Vagina (tissue), 2 donors: ENCODE data around the gene SEC24A. TPM values are rescaled to one million over a fixed set of nuclear protein-coding genes. Genes with fewer than 3 reads are reported as not detected.
A peak's percentile ranks its signal among the peaks of the same experiment; 100 is the strongest.
"Not testable (repeated sequence)": the region's sequence is repeated elsewhere in the genome, so short reads cannot be mapped to it uniquely, and the experiment has no call there.

Source experiments
- DNase-seq, 2 donors: peaks; one replicate each; pipeline ENCODE4 v3.0.0-alpha.2; 2017; ENCODE audit errors: extremely low spot score in 2 of 2
- H3K27ac ChIP-seq: fragments of 200-600 bp; sonication (generic); one replicate; pipeline ENCODE4 v1.5.1; 2019
- H3K27me3 ChIP-seq: fragments of 200-600 bp; sonication (generic); one replicate; pipeline ENCODE4 v1.5.1; 2019
- H3K36me3 ChIP-seq, 2 donors: fragments of 200-600 bp; sonication (generic); one replicate each; pipeline ENCODE4 v1.5.1; 2017 to 2019
- H3K4me1 ChIP-seq: fragments of 200-600 bp; sonication (generic); one replicate; pipeline ENCODE4 v1.5.1; 2019
- H3K4me3 ChIP-seq, 2 donors: fragments of 200-600 bp; sonication (generic); 1 replicate in 1 of 2; 2 replicates in 1 of 2; pipeline ENCODE4 v1.5.1; 2016 to 2019
- H3K9me3 ChIP-seq: fragments of 200-600 bp; sonication (generic); one replicate; pipeline ENCODE4 v1.5.1; 2019
- POLR2A ChIP-seq, 2 donors: fragments of 450-650 bp; IDR thresholded peaks; one replicate each; pipeline ENCODE4 v1.6.1; 2017; ENCODE audit warnings: antibody characterized with exemption in 2 of 2, mild to moderate bottlenecking in 2 of 2, moderate library complexity in 2 of 2
- POLR2AphosphoS5 ChIP-seq, 2 donors: sonication (generic); formaldehyde crosslinking; IDR thresholded peaks; one replicate each; pipeline ENCODE4 v1.9.0; 2017; ENCODE audit warnings: antibody characterized with exemption in 2 of 2, mild to moderate bottlenecking in 2 of 2, low read depth in 1 of 2; ENCODE audit not compliant: insufficient read depth in 1 of 2
- intact Hi-C: fragments of 100-400 bp; cut with DNase I; formaldehyde crosslinking; loops from one replicate; pipeline ENCODE4 v1.15.1; 2023
- total RNA-seq: library from RNA; depleted of rRNA; stranded (reverse); fragments of >200 nt; gene quantifications from one replicate; pipeline ENCODE4 v1.2.3, GENCODE V29; 2016
- TF ChIP-seq, protein P1 (sequence below), 3 experiments: fragments of 450-650 bp in 2 of 3; fragments of 200-600 bp in 1 of 3; sonication (generic) in 1 of 3; IDR thresholded peaks; one replicate each; pipeline ENCODE4 v1.5.1; 2017 to 2019; ENCODE audit warnings: antibody characterized with exemption in 3 of 3, mild to moderate bottlenecking in 2 of 3, moderate library complexity in 2 of 3

SEC24A gene
- total RNA-seq, 1 donor from 2014 or later: 11.3 TPM

DNA sequence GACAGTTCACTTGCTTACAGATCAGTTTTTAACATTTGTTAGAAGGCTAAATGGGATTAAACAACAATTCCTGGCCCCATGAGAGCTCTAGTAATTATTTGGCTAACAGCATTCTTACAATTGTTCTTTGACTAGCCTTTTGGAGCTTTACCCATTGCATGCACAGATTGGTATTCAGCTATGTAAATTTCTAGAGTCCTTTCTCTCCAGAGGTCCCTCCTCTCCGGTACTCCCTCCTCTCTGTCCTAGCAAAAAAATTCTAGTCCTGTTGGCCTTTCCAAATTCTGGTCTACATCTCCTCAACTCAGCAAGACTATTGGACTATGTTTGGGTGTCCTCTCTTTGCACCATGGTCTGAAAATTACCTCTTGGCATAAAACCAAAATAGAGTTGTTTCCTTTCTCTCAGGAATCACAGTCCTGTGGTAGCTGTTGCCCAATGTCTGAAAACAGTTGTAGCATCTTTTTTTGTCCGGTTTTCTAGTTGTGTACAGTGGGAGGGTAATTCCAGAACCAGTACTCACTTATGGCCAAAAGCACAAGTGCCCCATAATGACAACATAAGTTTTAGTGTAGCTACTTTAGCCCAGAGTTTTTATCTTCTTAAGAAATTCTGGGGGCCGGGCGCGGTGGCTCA, 34.0 kb upstream of the SEC24A start:
- Histone ChIP-seq H3K4me3 (no peak overlapping the region), H3K36me3 (peaks cover 0 to 78% of the 10 kb centered on the region in 2 donors), H3K27ac (no peak overlapping the region), H3K4me1 (no peaks in the 10 kb centered on the region), H3K27me3 (no peaks in the 10 kb centered on the region), H3K9me3 (no peaks in the 10 kb centered on the region)
- intact Hi-C loops: no loop called here
- no peak for DNase-seq
- TF ChIP-seq POLR2AphosphoS5 (IDR thresholded peaks at IDR 0.05; ENCODE audit: insufficient read depth in 1 of 2, low read depth in 1 of 2) (no peak), POLR2A (IDR thresholded peaks at IDR 0.05) (no peak)
- TF ChIP-seq, protein P1, sequence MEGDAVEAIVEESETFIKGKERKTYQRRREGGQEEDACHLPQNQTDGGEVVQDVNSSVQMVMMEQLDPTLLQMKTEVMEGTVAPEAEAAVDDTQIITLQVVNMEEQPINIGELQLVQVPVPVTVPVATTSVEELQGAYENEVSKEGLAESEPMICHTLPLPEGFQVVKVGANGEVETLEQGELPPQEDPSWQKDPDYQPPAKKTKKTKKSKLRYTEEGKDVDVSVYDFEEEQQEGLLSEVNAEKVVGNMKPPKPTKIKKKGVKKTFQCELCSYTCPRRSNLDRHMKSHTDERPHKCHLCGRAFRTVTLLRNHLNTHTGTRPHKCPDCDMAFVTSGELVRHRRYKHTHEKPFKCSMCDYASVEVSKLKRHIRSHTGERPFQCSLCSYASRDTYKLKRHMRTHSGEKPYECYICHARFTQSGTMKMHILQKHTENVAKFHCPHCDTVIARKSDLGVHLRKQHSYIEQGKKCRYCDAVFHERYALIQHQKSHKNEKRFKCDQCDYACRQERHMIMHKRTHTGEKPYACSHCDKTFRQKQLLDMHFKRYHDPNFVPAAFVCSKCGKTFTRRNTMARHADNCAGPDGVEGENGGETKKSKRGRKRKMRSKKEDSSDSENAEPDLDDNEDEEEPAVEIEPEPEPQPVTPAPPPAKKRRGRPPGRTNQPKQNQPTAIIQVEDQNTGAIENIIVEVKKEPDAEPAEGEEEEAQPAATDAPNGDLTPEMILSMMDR (IDR thresholded peaks at IDR 0.05): no peak

- H3K36me3 ChIP-seq: peaks cover 0 to 69% of the 10 kb centered on the region in 2 donors
- peaks cover 6% of the 10 kb centered on the region for H3K4me1 ChIP-seq
- H3K27me3 ChIP-seq: no peaks in the 10 kb centered on the region
- no peak overlapping the region for H3K27ac ChIP-seq
- no peak for DNase-seq
- no peak overlapping the region for H3K4me3 ChIP-seq
- TF ChIP-seq POLR2A (IDR thresholded peaks at IDR 0.05): no peak
- TF ChIP-seq, protein P1 (IDR thresholded peaks at IDR 0.05): no peak
- no peak for TF ChIP-seq POLR2AphosphoS5 (IDR thresholded peaks at IDR 0.05; ENCODE audit: insufficient read depth in 1 of 2, low read depth in 1 of 2)
- intact Hi-C loops: no loop called here
- H3K9me3 ChIP-seq: no peaks in the 10 kb centered on the region
Measured at GRCh38 chr5:134620634-134621033, 28.0 kb upstream of the SEC24A start.

GRCh38 chr5:134625559-134625958, 23.0 kb upstream of the SEC24A start:
- no peak for DNase-seq
- TF ChIP-seq, protein P1 (IDR thresholded peaks at IDR 0.05): no peak
- no peak for TF ChIP-seq POLR2A (IDR thresholded peaks at IDR 0.05)
- TF ChIP-seq POLR2AphosphoS5 (IDR thresholded peaks at IDR 0.05; ENCODE audit: insufficient read depth in 1 of 2, low read depth in 1 of 2): no peak
- H3K9me3 ChIP-seq: no peaks in the 10 kb centered on the region
- H3K4me1 ChIP-seq: peaks cover 12% of the 10 kb centered on the region
- intact Hi-C loops: no loop called here
- no peaks in the 10 kb centered on the region for H3K27me3 ChIP-seq
- H3K36me3 ChIP-seq: peaks cover 0 to 21% of the 10 kb centered on the region in 2 donors
- H3K27ac ChIP-seq: no peak overlapping the region
- no peak overlapping the region for H3K4me3 ChIP-seq

DNA sequence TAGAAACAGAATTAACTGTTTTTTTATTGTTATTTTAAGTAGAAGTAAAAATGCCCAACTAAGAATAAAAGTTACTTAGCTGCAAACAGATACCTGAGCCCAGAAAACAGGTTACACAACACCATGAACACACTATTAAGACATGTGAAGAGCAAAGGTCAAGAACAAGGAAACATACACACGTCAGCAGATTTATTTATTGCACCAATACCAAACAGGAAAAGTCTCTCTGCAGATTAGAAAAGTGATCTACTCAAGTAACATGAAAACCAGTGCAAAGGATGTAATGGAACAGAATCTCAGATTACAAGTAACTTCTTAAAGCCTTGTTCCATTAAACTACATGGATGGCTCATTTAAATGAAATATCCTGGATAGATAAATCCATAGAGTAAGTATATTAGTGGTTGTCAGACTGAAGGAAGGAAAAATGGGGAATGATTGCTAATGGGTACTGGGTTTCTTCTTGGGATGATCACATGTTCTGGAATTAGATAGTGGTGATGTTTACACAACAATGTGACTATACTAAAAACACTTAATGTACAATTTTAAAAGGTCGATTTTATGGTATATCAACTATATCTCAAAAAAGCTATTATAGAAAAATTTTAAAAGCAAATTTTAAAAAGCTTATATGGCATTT, 22.1 kb upstream of the SEC24A start:
- no peak for DNase-seq
- H3K27me3 ChIP-seq: no peaks in the 10 kb centered on the region
- intact Hi-C loops: no loop called here
- no peak overlapping the region for H3K27ac ChIP-seq
- peaks cover 20% of the 10 kb centered on the region for H3K4me1 ChIP-seq
- H3K36me3 ChIP-seq: peaks cover 0 to 12% of the 10 kb centered on the region in 2 donors
- no peaks in the 10 kb centered on the region for H3K9me3 ChIP-seq
- H3K4me3 ChIP-seq: no peak overlapping the region
- TF ChIP-seq POLR2AphosphoS5 (IDR thresholded peaks at IDR 0.05; ENCODE audit: insufficient read depth in 1 of 2, low read depth in 1 of 2): peak in 1 of 2 donors; percentile 85
- TF ChIP-seq, protein P1 (IDR thresholded peaks at IDR 0.05): no peak

DNA sequence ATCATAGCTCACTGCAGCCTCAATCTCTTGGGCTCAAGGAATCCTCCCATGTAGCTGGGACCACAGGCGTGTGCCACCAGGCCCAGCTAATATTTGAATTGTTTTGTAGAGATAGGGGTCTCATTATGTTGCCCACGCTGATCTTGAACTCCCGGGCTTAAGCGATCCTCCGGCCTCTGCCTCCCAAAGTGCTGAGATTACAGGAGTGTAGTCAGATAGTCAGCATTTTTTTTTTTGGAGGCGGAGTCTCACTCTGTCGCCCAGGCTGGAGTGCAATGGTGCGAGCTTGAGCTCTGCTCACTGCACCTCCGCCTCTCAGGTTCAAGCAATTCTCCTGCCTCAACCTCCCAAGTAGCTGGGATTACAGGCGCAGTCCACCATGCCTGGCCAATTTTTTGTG, 14.4 kb upstream of the SEC24A start:
- no peaks in the 10 kb centered on the region for H3K27me3 ChIP-seq
- no peaks in the 10 kb centered on the region for H3K9me3 ChIP-seq
- no peak for DNase-seq
- no peaks in the 10 kb centered on the region for H3K36me3 ChIP-seq
- TF ChIP-seq, protein P1 (IDR thresholded peaks at IDR 0.05): no peak
- TF ChIP-seq POLR2AphosphoS5 (IDR thresholded peaks at IDR 0.05; ENCODE audit: insufficient read depth in 1 of 2, low read depth in 1 of 2) (no peak), POLR2A (IDR thresholded peaks at IDR 0.05) (no peak)
- H3K27ac ChIP-seq: no peak overlapping the region
- intact Hi-C loops: no loop called here
- H3K4me3 ChIP-seq: no peak overlapping the region
- H3K4me1 ChIP-seq: peaks cover 16% of the 10 kb centered on the region

GRCh38 chr5:134635366-134635765, 13.2 kb upstream of the SEC24A start:
- DNase-seq: not testable (repeated sequence)

More at GRCh38 chr5:134635366-134635765, 13.2 kb upstream of the SEC24A start:
- peaks cover 16% of the 10 kb centered on the region for H3K4me1 ChIP-seq
- H3K27me3 ChIP-seq, intact Hi-C loops, H3K9me3 ChIP-seq, H3K27ac ChIP-seq, H3K36me3 ChIP-seq, H3K4me3 ChIP-seq: not testable (repeated sequence)
